Neural progenitor cell (in vitro differentiated cells): ENCODE measurements around the gene LRP1-AS.

ENCODE experiments used
- EZH2 ChIP-seq: fragments of 200-600 bp; sonication (generic); IDR thresholded peaks from 2 replicates; pipeline ENCODE4 v1.6.1; 2017; ENCODE audit warnings: antibody characterized with exemption, mild to moderate bottlenecking, moderate library complexity
- EZH2phosphoT487 ChIP-seq: fragments of 200-600 bp; sonication (generic); IDR thresholded peaks from 2 replicates; pipeline ENCODE4 v1.6.1; 2017; ENCODE audit warnings: antibody characterized with exemption
- TF ChIP-seq, protein P1 (sequence below): fragments of 200-600 bp; sonication (generic); IDR thresholded peaks from 2 replicates; pipeline ENCODE4 v1.5.1; 2017; ENCODE audit warnings: antibody characterized with exemption, mild to moderate bottlenecking

DNA sequence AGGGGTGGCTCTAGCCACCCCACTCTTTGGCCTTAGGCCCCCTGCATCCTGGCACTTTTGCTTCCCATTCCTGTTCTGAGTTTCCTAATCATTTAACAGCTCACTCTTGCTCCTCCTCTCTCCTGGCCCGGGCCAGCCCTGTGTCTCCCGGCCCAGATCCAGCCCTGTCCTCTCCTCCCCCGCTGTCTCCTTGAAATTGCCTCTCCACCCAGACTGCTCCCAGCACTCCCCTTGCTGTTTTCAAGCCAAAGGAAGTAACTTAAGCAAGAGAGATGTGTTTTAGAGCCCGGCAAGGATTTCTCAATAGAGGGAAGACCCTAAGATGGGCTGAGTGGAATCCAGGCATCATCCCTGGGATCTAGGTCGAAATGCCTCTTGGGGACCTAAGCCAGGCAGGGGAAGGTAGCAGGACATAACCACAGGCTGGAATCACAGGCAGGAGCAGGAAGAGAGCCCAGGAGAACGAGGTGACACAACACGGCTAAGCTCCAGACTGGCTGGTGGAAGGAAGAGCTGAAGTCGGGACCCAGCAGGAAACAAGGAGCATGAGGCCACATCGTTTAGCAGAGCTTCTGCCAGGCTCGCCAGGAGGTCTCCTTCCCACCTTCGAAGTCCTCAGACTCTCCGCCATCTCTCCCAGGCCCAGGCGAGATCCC, 2.0 kb upstream of the LRP1-AS start:
- TF ChIP-seq, protein P1, sequence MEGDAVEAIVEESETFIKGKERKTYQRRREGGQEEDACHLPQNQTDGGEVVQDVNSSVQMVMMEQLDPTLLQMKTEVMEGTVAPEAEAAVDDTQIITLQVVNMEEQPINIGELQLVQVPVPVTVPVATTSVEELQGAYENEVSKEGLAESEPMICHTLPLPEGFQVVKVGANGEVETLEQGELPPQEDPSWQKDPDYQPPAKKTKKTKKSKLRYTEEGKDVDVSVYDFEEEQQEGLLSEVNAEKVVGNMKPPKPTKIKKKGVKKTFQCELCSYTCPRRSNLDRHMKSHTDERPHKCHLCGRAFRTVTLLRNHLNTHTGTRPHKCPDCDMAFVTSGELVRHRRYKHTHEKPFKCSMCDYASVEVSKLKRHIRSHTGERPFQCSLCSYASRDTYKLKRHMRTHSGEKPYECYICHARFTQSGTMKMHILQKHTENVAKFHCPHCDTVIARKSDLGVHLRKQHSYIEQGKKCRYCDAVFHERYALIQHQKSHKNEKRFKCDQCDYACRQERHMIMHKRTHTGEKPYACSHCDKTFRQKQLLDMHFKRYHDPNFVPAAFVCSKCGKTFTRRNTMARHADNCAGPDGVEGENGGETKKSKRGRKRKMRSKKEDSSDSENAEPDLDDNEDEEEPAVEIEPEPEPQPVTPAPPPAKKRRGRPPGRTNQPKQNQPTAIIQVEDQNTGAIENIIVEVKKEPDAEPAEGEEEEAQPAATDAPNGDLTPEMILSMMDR: no peak
- TF ChIP-seq EZH2phosphoT487 (no peak), EZH2 (no peak)
